ENCODE results near the gene ZNF225. TPM values are rescaled to one million over a fixed set of nuclear protein-coding genes. Genes with fewer than 3 reads are reported as not detected.
"Not testable (repeated sequence)": the region's sequence is repeated elsewhere in the genome, so short reads cannot be mapped to it uniquely, and the experiment has no call there.

Gene ZNF225
- 1 to 10 TPM in 11 of 12 donors, not detected in 1; 4.4 to 7.8 (median 5.8) TPM for polyA plus RNA-seq (ENCODE audit: insufficient read length in 12 of 12)
- long read RNA-seq, donor 1, full-length matches to known transcripts: 2 of 2 reads
- long read RNA-seq, donor 1, partial matches to known transcripts: 0 of 2 reads
- long read RNA-seq, donor 1, other reads (novel, unspliced or antisense): 0 of 2 reads
- long read RNA-seq, donor 2, full-length matches to known transcripts: 4 of 4 reads
- long read RNA-seq, donor 2, partial matches to known transcripts: 0 of 4 reads
- long read RNA-seq, donor 2, other reads (novel, unspliced or antisense): 0 of 4 reads
- long read RNA-seq, donor 3: 0 reads
- long read RNA-seq, donor 4, partial matches to known transcripts: 0 of 1 reads
- long read RNA-seq, donor 4, other reads (novel, unspliced or antisense): 0 of 1 reads
- long read RNA-seq, donor 5, full-length matches to known transcripts: 2 of 2 reads
- long read RNA-seq, donor 5, partial matches to known transcripts: 0 of 2 reads
- long read RNA-seq, donor 5, other reads (novel, unspliced or antisense): 0 of 2 reads
- long read RNA-seq, donor 6: 0 reads
- long read RNA-seq, donor 7: 0 reads
- long read RNA-seq, donor 8, full-length matches to known transcripts: 2 of 2 reads
- long read RNA-seq, donor 8, partial matches to known transcripts: 0 of 2 reads
- long read RNA-seq, donor 8, other reads (novel, unspliced or antisense): 0 of 2 reads
- long read RNA-seq, donor 9, full-length matches to known transcripts: 2 of 2 reads
- long read RNA-seq, donor 9, partial matches to known transcripts: 0 of 2 reads
- long read RNA-seq, donor 9, other reads (novel, unspliced or antisense): 0 of 2 reads
- long read RNA-seq, donor 10, partial matches to known transcripts: 0 of 1 reads
- long read RNA-seq, donor 10, other reads (novel, unspliced or antisense): 0 of 1 reads
- long read RNA-seq, donor 11, partial matches to known transcripts: 0 of 1 reads
- long read RNA-seq, donor 11, other reads (novel, unspliced or antisense): 0 of 1 reads

DNA sequence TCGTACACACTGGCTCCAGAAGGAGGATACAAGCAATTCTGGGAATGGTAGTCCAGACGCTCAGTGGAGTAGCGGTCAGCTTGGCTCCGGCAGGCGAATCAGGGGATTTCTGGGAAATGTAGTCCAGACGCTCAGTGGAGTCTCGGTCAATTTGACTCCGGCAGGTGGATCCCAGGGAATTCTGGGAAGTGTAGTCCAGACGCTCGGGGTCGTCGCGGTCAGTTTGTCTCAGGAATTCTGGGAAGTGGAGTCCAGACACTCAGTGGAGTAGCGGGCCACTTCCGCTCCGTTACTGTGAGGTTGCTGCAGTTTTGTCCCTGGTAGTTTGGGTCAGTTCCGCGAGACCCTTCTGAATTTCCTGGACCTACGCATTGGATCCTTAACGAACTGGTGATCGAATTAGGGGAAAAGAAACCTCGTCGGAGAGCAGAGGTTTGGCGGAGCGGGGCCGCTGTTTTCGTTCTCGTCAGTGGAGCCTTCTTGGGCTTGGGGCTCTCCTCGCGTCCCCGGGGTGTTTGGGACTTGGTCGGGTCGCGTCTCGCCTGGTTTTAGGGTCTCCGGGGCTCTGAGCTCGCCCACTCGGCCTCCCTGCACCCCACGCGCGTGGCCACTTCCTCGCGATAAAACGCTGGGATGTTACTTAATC lies at the start of gene ZNF225:
Gene ZNF225 (plus strand): TSS at position 262 of the 646 bp plus-strand sequence. CDS start 2,429 bp downstream, outside the sequence.
- DNase-seq: peak; percentile 99

DNA sequence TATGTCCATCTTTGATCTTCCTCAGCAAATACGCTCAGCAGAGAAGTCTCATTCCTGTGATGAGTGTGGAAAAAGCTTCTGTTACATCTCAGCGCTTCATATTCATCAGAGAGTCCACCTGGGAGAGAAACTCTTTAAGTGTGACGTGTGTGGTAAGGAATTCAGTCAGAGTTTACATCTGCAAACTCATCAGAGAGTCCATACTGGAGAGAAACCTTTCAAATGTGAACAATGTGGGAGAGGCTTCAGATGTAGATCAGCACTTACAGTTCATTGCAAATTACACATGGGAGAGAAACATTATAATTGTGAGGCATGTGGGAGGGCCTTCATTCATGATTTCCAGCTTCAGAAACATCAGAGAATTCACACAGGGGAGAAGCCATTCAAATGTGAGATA lies 46.9 kb upstream of the ZNF225 start:
- no peak for DNase-seq

DNA sequence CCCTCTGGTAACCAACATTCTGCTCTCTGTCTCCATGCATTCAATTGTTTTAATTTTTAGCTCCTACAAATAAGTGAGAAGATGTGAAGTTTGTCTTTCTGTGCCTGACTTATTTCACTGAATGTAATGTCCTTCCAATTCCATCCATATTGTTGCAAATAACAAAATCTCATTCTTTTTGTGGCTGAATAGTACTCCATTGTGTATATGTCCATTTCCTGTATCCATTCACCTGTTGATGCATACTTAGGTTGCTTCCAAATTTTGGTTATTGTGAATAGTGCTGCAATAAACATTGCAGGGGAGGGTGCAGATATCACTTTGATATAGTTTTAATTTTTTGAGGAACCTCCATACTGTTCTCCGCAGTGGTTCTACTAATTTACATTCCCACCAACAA lies 43.8 kb upstream of the ZNF225 start:
- DNase-seq: no peak

DNA sequence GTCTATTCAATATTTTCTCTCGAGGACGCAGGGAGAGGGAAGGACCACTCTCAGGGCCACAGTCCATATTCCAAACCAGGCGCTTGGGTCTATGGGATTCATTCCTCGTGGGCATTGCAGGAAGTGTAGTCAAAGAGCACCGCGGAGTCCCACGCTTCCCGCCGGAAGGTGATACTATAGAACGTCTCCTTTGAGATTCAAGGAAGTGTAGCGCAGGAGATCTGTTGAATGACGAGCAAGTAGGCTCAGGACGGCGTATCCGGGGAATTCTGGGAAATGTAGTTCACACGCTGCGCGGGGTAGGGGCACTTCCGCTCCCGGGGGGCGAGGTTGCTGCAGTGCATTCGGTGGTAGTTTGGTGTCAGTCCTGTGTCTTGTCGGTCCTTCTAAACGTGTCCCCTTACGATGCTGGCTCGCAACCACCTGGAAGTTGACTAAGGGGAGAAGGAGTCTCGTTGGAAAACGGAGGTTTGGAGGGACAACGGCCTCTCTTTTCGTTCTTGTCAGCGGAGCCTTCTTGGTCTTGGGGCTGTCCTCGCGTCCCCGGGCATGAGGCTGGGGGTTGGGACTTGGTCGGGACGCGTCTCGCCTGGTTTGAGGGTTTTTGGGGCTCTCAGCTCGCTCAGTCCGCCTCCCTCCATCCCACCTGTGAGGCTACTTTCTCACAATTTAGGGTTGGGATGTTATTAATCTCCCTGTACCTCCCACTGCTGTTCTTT lies 41.2 kb upstream of the ZNF225 start, which contains the start of gene ZNF284:
Gene ZNF284 (plus strand): TSS at position 336 of the 719 bp plus-strand sequence. CDS start 4,231 bp downstream, outside the sequence.
- DNase-seq: peak; percentile 95

DNA sequence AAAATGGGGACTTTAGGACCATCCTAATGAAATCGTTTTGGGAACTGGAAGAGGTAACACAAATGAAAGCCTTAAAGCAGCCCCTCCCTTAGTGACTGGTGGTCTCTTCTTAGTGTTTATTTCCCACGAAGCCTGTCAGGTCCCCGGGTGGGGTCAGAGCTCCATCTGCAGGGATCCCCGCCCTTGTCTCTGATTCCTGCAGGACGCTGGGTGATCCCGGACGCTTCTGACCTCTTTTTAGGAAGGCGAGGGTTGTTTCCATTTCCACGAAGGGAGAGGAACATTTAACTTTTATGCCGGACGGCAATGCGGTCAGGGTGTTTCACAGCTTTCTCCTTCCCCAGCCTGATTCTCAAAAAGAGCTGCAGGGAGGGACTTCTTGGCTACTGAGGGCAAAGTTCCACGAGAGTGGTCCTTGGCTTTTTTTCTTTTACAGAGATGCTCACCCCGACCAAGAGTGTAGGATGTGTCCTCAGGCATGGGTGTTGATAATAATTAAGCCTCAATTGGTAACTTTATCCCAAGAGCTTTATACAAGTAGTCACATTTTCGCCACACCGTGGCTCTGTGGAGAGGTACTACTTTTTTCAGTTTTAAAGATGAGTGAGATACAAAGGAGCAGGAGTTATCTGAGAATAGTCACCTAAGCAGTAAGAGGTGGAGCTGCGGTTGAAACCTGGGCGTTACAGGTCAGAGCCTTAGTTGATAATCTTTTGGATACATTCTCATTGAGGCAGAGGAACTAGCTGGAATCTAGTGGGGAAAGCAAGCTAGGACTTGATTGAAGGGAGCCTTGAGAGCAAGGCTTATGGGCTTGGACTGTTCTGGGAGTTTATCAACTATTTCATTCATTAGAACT lies 40.4 kb upstream of the ZNF225 start:
- no peak for DNase-seq

DNA sequence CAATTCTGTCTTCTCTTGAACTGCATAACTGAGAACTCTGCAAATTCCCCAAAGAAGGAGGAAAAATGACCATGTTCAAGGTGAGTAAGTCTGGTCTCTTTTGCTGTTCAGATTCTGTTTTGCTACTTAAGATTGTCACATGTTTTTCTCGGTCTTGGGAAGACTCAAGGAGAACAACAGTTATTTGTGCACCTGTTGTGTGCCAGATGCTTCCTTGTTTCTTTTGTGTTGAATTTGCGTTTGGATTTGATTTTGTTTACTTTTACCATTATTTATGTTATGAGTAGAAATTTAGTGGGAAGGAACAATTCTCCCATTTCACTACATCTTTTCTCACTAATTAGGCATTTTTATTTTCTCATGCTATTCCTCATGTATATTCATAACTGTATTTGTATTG lies 36.9 kb upstream of the ZNF225 start:
- DNase-seq: no peak

DNA sequence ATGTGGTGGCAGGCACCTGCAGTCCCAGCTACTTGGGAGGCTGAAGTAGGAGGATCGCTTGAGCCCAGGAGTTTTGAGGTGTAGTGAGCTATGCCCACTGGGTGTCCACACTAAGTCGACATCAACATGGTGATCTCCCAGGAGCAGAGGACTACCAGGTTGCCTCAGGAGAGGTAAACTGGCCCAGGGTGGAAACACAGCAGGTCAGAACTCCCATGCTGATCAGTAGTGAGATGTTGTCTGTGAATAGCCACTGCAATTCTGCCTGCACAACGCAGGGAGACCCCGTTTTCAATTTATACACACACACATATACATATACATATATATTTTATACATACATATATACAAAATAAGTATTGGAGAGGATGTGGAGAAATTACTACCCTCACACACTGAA lies 21.1 kb upstream of the ZNF225 start:
- DNase-seq: no peak

DNA sequence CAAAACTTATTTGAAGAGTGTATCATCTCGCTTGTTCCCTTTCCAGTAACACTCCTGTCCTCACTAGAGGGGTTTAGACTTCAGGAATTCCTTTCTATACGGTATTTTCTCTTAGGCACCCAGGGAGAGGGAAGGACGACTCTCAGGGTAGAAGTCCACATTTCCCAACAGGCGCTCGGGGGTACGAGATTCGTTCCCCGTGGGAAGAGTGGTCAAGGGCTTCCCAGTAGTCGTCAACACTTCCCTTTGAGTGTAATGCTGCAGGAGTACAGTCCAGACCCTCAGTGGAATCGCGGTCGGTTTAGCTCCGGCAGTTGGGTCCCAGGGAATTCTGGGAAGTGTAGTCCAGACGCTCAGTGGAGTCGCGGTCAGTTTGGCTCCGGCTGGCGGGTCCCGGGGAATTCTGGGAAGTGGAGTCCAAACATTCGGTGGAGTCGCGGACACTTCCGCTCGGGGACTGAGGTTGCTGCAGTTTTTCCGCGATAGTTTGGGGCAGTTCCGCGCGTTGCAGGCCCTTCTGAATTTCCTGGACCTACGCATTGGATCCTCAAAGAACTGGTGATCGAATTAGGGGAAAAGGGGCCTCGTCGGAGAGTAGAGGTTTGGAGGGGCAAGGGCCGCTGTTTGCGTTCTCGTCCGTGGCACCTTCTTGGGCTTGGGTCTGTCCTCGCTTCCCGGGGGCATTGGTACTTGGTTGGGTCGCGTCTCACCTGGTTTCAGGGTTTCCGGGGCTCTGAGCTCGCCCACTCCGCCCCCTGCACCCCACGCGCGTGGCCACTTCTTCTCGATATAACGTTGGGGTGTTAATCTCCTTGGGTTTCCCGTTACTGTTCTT lies 19.1 kb upstream of the ZNF225 start, which contains the start of gene ZNF224:
Gene ZNF224 (plus strand): TSS at position 431 of the 835 bp plus-strand sequence. CDS start 3,513 bp downstream, outside the sequence.
- peak; percentile 94 for DNase-seq

DNA sequence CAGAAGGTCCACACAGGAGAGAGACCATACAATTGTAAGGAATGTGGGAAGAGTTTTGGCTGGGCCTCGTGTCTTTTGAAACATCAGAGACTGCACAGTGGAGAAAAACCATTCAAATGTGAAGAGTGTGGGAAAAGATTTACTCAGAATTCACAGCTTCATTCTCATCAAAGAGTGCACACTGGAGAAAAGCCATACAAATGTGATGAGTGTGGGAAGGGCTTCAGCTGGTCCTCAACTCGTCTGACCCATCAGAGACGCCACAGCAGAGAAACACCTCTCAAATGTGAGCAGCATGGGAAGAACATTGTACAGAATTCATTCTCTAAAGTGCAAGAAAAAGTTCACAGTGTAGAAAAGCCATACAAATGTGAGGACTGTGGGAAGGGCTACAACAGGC lies 5.4 kb upstream of the ZNF225 start:
- DNase-seq: no peak

DNA sequence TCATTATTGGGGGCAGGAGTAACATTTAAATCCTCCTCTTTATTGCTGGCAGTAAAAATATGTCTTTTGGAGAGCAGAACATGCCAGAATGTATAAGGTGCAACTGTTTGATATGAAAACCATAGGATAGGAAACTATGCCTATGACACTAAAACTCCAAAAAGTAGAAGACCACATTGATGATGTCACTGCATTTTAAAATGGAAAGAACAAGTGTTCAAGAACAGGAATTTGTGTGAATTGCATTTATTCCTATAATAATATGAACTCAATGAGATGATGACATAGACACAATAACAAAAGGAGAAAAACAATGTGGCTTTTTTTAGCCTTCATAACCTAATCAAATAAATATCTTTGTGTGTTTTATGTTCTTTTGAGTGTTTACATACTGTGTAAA lies 3.7 kb upstream of the ZNF225 start:
- no peak for DNase-seq

DNA sequence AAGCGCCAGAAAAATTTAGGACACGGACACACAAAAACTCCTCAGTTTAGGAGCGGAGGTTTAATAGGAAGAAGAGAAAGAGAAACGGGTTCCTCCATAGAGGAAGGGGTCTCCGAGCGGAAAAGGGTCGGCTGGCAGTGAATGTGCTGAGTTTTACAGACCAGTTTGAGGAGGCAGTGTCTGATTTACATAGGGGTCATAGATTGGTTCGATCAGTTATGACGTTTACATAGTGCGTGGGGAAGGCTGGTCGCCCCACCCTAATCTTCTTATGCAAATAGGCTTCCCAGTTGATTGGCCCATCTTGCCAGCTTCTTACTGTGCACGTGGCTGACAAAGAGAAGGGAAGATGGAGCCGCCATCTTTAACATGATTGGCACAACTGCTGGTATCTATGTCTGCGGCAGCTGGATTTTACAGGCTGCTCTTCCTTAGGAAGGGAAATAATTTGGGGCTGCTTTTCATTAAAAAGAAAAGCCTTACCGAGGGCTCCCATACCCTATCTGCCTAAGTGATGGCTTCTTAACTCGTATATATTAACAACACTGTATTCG lies 1.2 kb upstream of the ZNF225 start:
- no peak for DNase-seq

DNA sequence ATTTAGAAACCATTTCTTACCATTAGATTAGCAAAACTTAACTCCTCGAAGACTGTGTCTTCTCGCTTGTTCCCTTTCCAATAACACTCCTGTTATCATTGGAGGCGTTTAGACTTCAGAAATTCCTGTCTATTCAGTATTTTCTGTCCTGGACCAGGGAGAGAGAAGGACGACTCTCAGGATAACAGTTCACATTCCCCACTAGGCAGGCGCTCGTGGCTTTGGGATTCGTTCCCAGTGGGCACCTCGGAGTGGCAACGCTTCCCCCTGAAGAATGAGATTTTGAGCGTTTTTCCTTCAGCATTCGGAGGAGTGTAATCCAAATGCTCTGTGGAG lies 429 bp upstream of the ZNF225 start:
- no peak for DNase-seq

DNA sequence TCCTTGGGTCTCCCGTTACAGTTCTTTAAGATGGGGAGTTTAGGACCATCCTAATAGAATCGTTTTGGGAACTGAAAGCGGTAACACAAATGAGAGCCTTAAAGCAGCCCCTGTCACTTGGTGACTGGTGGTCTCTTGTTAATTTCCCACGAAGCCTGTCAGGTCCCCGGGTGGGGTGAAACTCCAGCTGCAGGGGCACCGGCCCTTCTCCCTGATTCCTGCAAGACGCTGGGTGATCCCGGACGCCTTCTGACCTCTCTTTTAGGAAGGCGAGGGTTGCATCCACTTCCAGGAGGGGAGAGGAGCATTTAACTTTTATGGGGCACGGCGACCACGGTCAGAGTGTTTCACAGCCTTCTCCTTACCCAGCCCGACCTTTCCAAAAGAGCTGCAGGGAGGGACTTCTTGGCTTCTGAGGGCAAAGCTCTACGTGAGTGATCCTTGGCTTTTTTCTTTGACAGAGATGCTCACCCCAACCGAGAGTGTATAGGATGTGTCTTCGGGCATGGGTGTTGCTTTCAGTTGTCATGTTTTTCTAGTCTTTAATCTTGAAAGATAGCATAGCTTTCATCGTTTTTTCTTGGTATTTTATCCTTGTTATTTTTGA lies 688 bp downstream of the ZNF225 start:
- no peak for DNase-seq

DNA sequence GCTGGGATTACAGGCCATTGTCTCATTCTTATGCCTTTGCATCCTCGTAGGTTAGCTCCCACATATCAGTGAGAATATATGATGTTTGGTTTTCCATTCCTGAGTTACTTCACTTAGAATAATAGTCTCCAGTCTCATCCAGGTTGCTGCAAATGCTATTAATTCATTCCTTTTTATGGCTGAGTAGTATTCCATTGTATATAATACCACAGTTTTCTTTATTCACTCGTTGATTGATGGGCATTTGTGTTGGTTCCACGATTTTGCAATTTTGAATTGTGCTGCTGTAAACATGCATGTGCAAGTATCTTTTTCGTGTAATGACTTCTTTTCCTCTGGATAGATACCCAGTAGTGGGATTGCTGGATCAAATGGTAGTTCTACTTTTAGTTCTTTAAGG lies 8.0 kb downstream of the ZNF225 start:
- DNase-seq: not testable (repeated sequence)

DNA sequence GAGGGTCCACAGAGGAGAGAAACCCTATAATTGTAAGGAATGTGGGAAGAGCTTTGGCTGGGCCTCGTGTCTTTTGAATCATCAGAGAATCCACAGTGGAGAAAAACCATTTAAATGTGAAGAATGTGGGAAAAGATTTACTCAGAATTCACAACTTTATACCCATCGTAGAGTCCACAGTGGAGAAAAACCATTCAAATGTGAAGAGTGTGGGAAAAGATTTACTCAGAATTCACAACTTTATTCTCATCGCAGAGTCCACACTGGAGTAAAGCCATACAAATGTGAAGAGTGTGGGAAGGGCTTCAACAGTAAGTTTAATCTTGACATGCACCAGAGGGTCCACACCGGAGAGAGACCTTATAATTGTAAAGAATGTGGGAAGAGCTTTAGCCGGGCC lies 18.8 kb downstream of the ZNF225 start:
- DNase-seq: no peak

DNA sequence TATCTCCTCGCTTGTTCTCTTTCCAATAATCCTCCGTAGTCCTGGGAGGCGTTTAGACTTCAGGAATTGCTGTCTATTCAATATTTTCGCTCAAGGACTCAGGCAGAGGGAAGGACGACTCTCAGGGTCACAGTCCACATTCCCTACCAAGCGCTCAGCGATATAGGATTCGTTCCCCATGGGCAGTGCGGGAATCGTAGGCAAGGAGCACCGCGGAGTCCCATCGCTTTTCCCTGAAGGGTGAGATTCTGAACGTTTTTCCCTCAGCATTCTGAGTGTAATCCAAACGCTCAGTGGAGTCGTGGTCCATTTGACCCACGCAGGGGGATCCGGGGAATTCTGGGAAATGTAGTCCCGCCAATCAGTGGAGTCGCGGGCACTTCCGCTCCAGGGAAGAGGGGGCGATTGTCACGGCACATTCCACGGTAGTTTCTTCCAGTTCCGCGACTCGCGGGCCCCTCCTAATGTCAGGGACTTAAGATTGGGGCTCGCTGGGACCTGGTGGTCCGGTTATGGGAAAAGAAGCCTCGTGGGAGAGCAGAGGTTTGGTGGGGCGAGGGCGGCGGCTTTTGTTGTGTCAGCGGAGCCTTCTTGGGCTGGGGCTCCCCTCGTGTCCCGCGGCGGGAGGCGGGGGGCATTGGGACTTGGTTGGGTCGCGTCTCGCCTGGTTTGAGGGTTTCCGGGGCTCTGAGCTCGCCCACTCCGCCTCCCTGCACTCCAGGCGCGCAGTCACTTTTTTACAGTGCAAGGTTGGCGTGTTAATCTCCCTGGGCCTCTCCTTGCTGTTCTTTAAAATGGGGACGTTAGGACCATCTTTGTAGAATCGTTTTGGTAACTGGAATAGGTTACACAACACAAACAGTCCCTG lies 28.2 kb downstream of the ZNF225 start, which contains the start of gene ZNF234:
Gene ZNF234 (plus strand): TSS at position 364 of the 868 bp plus-strand sequence. CDS start 3,079 bp downstream, outside the sequence.
- DNase-seq: peak; percentile 91

DNA sequence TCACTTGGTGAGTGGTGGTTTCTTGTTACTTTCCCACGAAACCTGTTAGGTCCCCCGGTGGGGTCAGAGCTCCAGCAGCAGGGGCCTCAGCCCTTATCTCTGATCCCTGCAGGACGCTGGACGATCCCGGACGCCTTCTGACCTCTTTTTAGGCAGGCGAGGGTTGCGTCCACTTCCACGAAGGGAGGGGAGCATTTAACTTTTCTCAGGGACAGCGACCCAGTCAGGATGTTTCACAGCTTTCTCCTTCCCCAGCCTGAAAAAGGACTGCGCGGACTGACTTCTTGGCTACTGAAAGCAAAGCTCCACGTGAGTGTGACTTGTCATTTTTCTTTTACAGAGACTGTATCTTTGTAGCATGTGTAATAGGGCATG lies 28.8 kb downstream of the ZNF225 start:
- peak; percentile 15 for DNase-seq

Data from muscle of arm (tissue), 14 donors.